GM23338 (cell line): ENCODE data around the gene C10orf90. TPM values are rescaled to one million over a fixed set of nuclear protein-coding genes. Genes with fewer than 3 reads are reported as not detected.

Experiments
- ATAC-seq: fragments of 200-7000 bp; cut with Tn5 transposase; 3 replicates; pipeline ENCODE4 v1.9.1; 2020
- DNase-seq: peaks from one replicate; pipeline ENCODE4 v3.0.0-alpha.2; 2015; ENCODE audit warnings: low spot score
- H2AFZ ChIP-seq: fragments of 200-600 bp; sonication (generic); 2 replicates; pipeline ENCODE4 v1.8.0; 2016; ENCODE audit warnings: antibody characterized with exemption, mild to moderate bottlenecking, moderate library complexity
- H3F3A ChIP-seq: fragments of 200-600 bp; sonication (generic); replicated peaks from 2 replicates; pipeline ENCODE4 v1.8.0; 2017; ENCODE audit warnings: antibody characterized with exemption, mixed run types, low read depth
- H3K27ac ChIP-seq: fragments of 200-600 bp; sonication (generic); 2 replicates; pipeline ENCODE4 v1.6.1; 2016; ENCODE audit warnings: low read depth
- H3K27me3 ChIP-seq: fragments of 200-600 bp; sonication (generic); 2 replicates; pipeline ENCODE4 v1.8.0; 2016; ENCODE audit warnings: mild to moderate bottlenecking, mixed run types, moderate library complexity; ENCODE audit not compliant: insufficient read depth
- H3K36me3 ChIP-seq: fragments of 200-600 bp; sonication (generic); 2 replicates; pipeline ENCODE4 v1.8.0; 2016; ENCODE audit warnings: mild to moderate bottlenecking; ENCODE audit not compliant: insufficient read depth
- H3K4me1 ChIP-seq: fragments of 200-600 bp; sonication (generic); 2 replicates; pipeline ENCODE4 v1.8.0; 2016; ENCODE audit warnings: mild to moderate bottlenecking, moderate library complexity; ENCODE audit not compliant: insufficient read depth
- H3K4me2 ChIP-seq: fragments of 200-600 bp; sonication (generic); 2 replicates; pipeline ENCODE4 v1.7.1; 2017; ENCODE audit warnings: mixed run types
- H3K4me3 ChIP-seq: fragments of 200-600 bp; sonication (generic); 2 replicates; pipeline ENCODE4 v1.6.1; 2016; ENCODE audit warnings: mixed run types
- H3K79me2 ChIP-seq: fragments of 200-600 bp; sonication (generic); replicated peaks from 2 replicates; pipeline ENCODE4 v1.8.0; 2017; ENCODE audit warnings: mild to moderate bottlenecking; ENCODE audit not compliant: insufficient read depth
- H3K9me2 ChIP-seq: fragments of 200-600 bp; sonication (generic); 2 replicates; pipeline ENCODE4 v1.8.0; 2017; ENCODE audit not compliant: insufficient read depth
- H4K20me1 ChIP-seq: fragments of 200-600 bp; sonication (generic); replicated peaks from 2 replicates; pipeline ENCODE4 v1.8.0; 2017; ENCODE audit warnings: mild to moderate bottlenecking; ENCODE audit not compliant: insufficient read depth
- H3K27ac Mint-ChIP-seq: 2 replicates; pipeline ENCODE4 v1.8.0; 2020; ENCODE audit warnings: inconsistent platforms, mild to moderate bottlenecking, moderate library complexity, mixed read lengths
- H3K27me3 Mint-ChIP-seq: 3 replicates; pipeline ENCODE4 v1.8.0; 2022; ENCODE audit warnings: low read depth, mild to moderate bottlenecking, moderate library complexity, mixed read lengths, inconsistent platforms; ENCODE audit not compliant: insufficient read depth, poor library complexity
- H3K36me3 Mint-ChIP-seq: 3 replicates; pipeline ENCODE4 v1.8.0; 2021; ENCODE audit warnings: low read depth, mild to moderate bottlenecking, inconsistent platforms, moderate library complexity, mixed read lengths
- H3K4me1 Mint-ChIP-seq: 3 replicates; pipeline ENCODE4 v1.8.0; 2020; ENCODE audit warnings: mild to moderate bottlenecking, inconsistent platforms, mixed read lengths
- H3K4me3 Mint-ChIP-seq: 3 replicates; pipeline ENCODE4 v1.8.0; 2021; ENCODE audit warnings: moderate library complexity, mild to moderate bottlenecking, inconsistent platforms, mixed read lengths
- H3K9me3 Mint-ChIP-seq: 3 replicates; pipeline ENCODE4 v1.8.0; 2020; ENCODE audit warnings: moderate library complexity, mild to moderate bottlenecking, inconsistent platforms, mixed read lengths
- EZH2 ChIP-seq: fragments of 200-600 bp; sonication (generic); IDR thresholded peaks from one replicate; pipeline ENCODE4 v1.8.0; 2017; ENCODE audit warnings: antibody characterized with exemption, mild to moderate bottlenecking, low read depth; ENCODE audit not compliant: unreplicated experiment
- EZH2phosphoT487 ChIP-seq: fragments of 200-600 bp; sonication (generic); IDR thresholded peaks from one replicate; pipeline ENCODE4 v1.8.1; 2018; ENCODE audit warnings: antibody characterized with exemption; ENCODE audit not compliant: unreplicated experiment
- JUNB ChIP-seq: IDR thresholded peaks from one replicate; pipeline ENCODE4 v1.6.1; 2016; ENCODE audit warnings: antibody characterized with exemption; ENCODE audit not compliant: unreplicated experiment
- NANOG ChIP-seq: IDR thresholded peaks from 2 replicates; pipeline ENCODE4 v1.6.1; 2016; ENCODE audit warnings: antibody characterized with exemption, borderline replicate concordance
- ZNF331 ChIP-seq: fragments of 250-450 bp; sonication (Bioruptor Pico); IDR thresholded peaks from 2 replicates; pipeline ENCODE4 v1.5.0; 2020; ENCODE audit warnings: low read depth, mild to moderate bottlenecking, moderate library complexity
- polyA plus RNA-seq: library from polyadenylated mRNA; unstranded; fragments of >200 nt; fragmentation: Nextera tagmentation; extraction: Ambion mirVana; gene quantifications from 2 replicates; pipeline ENCODE4 v1.2.1, GENCODE V29; 2016
- total RNA-seq: library from RNA; depleted of rRNA; stranded (reverse); fragments of >200 nt; shearing (Covaris generic); gene quantifications from 2 replicates; pipeline ENCODE4 v1.2.3, GENCODE V29; 2014
- TF ChIP-seq, protein P1 (sequence below): IDR thresholded peaks from 2 replicates; pipeline ENCODE4 v1.6.1; 2016; ENCODE audit warnings: antibody characterized with exemption
- TF ChIP-seq, protein P2 (sequence below), 2 experiments: fragments of 200-600 bp in 1 of 2; sonication (generic) in 1 of 2; conservative IDR thresholded peaks; 2 replicates each; pipeline versions ENCODE4 v1.5.1 to v1.6.1; 2016 to 2017; ENCODE audit warnings: antibody characterized with exemption in 2 of 2, low read depth in 2 of 2, mild to moderate bottlenecking in 2 of 2, moderate library complexity in 1 of 2
- TF ChIP-seq, protein P3 (sequence below): fragments of 250-450 bp; sonication (Bioruptor Pico); IDR thresholded peaks from 2 replicates; pipeline ENCODE4 v1.5.0; 2020; ENCODE audit warnings: mild to moderate bottlenecking, moderate library complexity

C10orf90 gene
- total and polyA plus RNA-seq, 2 experiments from 2014 or later: 0.76 to 0.97 TPM

DNA sequence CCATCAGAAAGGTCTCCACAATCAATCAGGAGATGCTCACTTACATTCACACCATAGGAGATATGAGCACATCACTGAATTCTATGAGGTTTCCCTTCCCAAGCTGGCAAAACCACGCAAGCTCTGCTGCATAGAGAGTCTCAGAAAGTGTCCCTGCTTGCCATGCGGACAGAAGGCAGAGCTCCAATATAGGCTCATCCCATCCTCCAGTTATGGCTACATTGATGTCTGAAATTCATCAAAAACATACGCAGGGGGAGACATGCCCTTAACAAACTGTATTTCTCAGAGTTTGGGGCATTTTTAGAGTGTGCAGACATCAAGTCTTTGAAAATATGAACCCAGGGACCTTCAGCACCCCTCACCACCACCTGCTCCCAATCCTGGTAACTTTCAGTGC, 2.9 kb downstream of the C10orf90 start:
- Histone ChIP-seq H3K9me2 (peaks cover 7% of the 10 kb centered on the region; the same call in 1 of the 2 replicates), H3K79me2 (no peaks in the 10 kb centered on the region), H3K4me2 (no peak overlapping the region), H3K4me1 (no peaks in the 10 kb centered on the region), H3K4me3 (no peak overlapping the region), H4K20me1 (no peaks in the 10 kb centered on the region), H3K27me3 (no peaks in the 10 kb centered on the region), H3K27ac (no peak overlapping the region), H3F3A (no peaks in the 10 kb centered on the region), H3K36me3 (no peaks in the 10 kb centered on the region), H2AFZ (no peak overlapping the region)
- DNase-seq (no peak), ATAC-seq (no peak)
- Mint-ChIP-seq H3K4me1 (peaks cover 21% of the 10 kb centered on the region), H3K36me3 (peaks cover 4% of the 10 kb centered on the region; the same call in 1 of the 3 replicates), H3K4me3 (no peak overlapping the region), H3K27ac (no peak overlapping the region), H3K27me3 (peaks cover 8% of the 10 kb centered on the region), H3K9me3 (peaks cover 6% of the 10 kb centered on the region; the same call in 2 of the 3 replicates)
- TF ChIP-seq EZH2: no peak

DNA sequence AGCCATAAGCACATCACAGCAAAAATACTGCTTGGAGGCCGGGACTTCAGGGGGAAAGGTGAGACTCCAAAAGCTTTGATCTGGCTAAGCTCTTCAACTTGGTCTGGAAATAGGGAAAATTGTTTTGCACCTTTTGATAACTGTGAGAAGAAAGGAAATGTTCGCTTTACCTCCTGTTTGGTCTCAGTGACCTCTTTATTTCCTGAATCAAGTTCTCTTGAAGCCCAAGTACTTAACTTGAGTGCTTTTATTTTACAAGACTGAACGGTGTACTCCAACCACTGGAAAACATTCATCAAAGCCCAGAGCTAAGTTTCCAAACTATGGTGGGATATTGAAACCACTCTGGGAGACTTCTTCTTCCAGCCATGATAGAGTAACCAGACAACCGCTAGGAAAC, 5.3 kb downstream of the C10orf90 start:
- no peaks in the 10 kb centered on the region for H3K36me3 ChIP-seq
- no peak overlapping the region for H3K27ac Mint-ChIP-seq
- H3K79me2 ChIP-seq: no peaks in the 10 kb centered on the region
- no peaks in the 10 kb centered on the region for H3F3A ChIP-seq
- H3K27me3 Mint-ChIP-seq: peaks cover 8% of the 10 kb centered on the region
- peaks cover 7% of the 10 kb centered on the region; the same call in 1 of the 2 replicates for H3K9me2 ChIP-seq
- H3K27ac ChIP-seq: no peak overlapping the region
- peaks cover 12% of the 10 kb centered on the region for H3K4me1 Mint-ChIP-seq
- ATAC-seq (no peak), DNase-seq (no peak)
- no peaks in the 10 kb centered on the region for H4K20me1 ChIP-seq
- no peak overlapping the region for H3K4me3 ChIP-seq
- no peaks in the 10 kb centered on the region for H3K27me3 ChIP-seq
- H3K4me3 Mint-ChIP-seq: no peak overlapping the region
- H3K4me2 ChIP-seq: no peak overlapping the region
- no peak overlapping the region for H2AFZ ChIP-seq
- no peak for TF ChIP-seq EZH2
- no peaks in the 10 kb centered on the region for H3K4me1 ChIP-seq
- no peaks in the 10 kb centered on the region for H3K9me3 Mint-ChIP-seq
- no peaks in the 10 kb centered on the region for H3K36me3 Mint-ChIP-seq

DNA sequence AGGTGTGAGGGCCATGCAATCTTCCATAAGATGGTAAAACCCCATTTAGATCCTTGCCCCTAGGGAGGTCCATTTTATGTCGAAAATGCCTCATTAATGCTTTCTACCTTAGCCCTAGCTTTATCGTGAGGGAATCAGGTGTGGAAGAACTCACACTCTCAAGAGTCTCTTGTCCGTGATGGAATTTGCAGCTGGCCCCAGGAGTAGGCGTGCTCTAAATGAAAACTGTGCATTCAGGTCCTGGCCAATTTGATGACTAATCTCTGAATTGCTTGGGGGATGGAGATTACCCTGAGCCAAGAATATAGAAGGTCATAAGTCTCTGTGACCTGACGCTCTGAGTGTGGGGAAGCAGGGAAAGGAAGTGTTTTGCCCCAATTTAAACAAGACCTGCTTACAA, 6.6 kb downstream of the C10orf90 start:
- no peak overlapping the region for H2AFZ ChIP-seq
- no peak overlapping the region for H3K4me3 ChIP-seq
- H3K4me1 Mint-ChIP-seq: peaks cover 2% of the 10 kb centered on the region; the same call in 2 of the 3 replicates
- no peak overlapping the region for H3K4me3 Mint-ChIP-seq
- no peak overlapping the region for H3K4me2 ChIP-seq
- H3K36me3 ChIP-seq: no peaks in the 10 kb centered on the region
- no peaks in the 10 kb centered on the region for H3K36me3 Mint-ChIP-seq
- H3K4me1 ChIP-seq: no peaks in the 10 kb centered on the region
- H3K9me3 Mint-ChIP-seq: no peaks in the 10 kb centered on the region
- no peaks in the 10 kb centered on the region for H3F3A ChIP-seq
- H3K27ac Mint-ChIP-seq: no peak overlapping the region
- H3K27ac ChIP-seq: no peak overlapping the region
- H3K27me3 Mint-ChIP-seq: peaks cover 8% of the 10 kb centered on the region
- H4K20me1 ChIP-seq: no peaks in the 10 kb centered on the region
- DNase-seq (no peak), ATAC-seq (no peak)
- no peaks in the 10 kb centered on the region for H3K79me2 ChIP-seq
- no peaks in the 10 kb centered on the region for H3K27me3 ChIP-seq
- peaks cover 7% of the 10 kb centered on the region; the same call in 1 of the 2 replicates for H3K9me2 ChIP-seq
- TF ChIP-seq, protein P1, sequence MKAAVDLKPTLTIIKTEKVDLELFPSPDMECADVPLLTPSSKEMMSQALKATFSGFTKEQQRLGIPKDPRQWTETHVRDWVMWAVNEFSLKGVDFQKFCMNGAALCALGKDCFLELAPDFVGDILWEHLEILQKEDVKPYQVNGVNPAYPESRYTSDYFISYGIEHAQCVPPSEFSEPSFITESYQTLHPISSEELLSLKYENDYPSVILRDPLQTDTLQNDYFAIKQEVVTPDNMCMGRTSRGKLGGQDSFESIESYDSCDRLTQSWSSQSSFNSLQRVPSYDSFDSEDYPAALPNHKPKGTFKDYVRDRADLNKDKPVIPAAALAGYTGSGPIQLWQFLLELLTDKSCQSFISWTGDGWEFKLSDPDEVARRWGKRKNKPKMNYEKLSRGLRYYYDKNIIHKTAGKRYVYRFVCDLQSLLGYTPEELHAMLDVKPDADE: no peak
- TF ChIP-seq JUNB (no peak), EZH2phosphoT487 (no peak), NANOG (no peak), EZH2 (no peak), ZNF331 (CRISPR knock-in tag) (no peak)
- TF ChIP-seq, protein P2, sequence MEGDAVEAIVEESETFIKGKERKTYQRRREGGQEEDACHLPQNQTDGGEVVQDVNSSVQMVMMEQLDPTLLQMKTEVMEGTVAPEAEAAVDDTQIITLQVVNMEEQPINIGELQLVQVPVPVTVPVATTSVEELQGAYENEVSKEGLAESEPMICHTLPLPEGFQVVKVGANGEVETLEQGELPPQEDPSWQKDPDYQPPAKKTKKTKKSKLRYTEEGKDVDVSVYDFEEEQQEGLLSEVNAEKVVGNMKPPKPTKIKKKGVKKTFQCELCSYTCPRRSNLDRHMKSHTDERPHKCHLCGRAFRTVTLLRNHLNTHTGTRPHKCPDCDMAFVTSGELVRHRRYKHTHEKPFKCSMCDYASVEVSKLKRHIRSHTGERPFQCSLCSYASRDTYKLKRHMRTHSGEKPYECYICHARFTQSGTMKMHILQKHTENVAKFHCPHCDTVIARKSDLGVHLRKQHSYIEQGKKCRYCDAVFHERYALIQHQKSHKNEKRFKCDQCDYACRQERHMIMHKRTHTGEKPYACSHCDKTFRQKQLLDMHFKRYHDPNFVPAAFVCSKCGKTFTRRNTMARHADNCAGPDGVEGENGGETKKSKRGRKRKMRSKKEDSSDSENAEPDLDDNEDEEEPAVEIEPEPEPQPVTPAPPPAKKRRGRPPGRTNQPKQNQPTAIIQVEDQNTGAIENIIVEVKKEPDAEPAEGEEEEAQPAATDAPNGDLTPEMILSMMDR (conservative IDR thresholded peaks at IDR 0.05; ENCODE audit: low read depth in 2 of 2): no peak
- TF ChIP-seq, protein P3, sequence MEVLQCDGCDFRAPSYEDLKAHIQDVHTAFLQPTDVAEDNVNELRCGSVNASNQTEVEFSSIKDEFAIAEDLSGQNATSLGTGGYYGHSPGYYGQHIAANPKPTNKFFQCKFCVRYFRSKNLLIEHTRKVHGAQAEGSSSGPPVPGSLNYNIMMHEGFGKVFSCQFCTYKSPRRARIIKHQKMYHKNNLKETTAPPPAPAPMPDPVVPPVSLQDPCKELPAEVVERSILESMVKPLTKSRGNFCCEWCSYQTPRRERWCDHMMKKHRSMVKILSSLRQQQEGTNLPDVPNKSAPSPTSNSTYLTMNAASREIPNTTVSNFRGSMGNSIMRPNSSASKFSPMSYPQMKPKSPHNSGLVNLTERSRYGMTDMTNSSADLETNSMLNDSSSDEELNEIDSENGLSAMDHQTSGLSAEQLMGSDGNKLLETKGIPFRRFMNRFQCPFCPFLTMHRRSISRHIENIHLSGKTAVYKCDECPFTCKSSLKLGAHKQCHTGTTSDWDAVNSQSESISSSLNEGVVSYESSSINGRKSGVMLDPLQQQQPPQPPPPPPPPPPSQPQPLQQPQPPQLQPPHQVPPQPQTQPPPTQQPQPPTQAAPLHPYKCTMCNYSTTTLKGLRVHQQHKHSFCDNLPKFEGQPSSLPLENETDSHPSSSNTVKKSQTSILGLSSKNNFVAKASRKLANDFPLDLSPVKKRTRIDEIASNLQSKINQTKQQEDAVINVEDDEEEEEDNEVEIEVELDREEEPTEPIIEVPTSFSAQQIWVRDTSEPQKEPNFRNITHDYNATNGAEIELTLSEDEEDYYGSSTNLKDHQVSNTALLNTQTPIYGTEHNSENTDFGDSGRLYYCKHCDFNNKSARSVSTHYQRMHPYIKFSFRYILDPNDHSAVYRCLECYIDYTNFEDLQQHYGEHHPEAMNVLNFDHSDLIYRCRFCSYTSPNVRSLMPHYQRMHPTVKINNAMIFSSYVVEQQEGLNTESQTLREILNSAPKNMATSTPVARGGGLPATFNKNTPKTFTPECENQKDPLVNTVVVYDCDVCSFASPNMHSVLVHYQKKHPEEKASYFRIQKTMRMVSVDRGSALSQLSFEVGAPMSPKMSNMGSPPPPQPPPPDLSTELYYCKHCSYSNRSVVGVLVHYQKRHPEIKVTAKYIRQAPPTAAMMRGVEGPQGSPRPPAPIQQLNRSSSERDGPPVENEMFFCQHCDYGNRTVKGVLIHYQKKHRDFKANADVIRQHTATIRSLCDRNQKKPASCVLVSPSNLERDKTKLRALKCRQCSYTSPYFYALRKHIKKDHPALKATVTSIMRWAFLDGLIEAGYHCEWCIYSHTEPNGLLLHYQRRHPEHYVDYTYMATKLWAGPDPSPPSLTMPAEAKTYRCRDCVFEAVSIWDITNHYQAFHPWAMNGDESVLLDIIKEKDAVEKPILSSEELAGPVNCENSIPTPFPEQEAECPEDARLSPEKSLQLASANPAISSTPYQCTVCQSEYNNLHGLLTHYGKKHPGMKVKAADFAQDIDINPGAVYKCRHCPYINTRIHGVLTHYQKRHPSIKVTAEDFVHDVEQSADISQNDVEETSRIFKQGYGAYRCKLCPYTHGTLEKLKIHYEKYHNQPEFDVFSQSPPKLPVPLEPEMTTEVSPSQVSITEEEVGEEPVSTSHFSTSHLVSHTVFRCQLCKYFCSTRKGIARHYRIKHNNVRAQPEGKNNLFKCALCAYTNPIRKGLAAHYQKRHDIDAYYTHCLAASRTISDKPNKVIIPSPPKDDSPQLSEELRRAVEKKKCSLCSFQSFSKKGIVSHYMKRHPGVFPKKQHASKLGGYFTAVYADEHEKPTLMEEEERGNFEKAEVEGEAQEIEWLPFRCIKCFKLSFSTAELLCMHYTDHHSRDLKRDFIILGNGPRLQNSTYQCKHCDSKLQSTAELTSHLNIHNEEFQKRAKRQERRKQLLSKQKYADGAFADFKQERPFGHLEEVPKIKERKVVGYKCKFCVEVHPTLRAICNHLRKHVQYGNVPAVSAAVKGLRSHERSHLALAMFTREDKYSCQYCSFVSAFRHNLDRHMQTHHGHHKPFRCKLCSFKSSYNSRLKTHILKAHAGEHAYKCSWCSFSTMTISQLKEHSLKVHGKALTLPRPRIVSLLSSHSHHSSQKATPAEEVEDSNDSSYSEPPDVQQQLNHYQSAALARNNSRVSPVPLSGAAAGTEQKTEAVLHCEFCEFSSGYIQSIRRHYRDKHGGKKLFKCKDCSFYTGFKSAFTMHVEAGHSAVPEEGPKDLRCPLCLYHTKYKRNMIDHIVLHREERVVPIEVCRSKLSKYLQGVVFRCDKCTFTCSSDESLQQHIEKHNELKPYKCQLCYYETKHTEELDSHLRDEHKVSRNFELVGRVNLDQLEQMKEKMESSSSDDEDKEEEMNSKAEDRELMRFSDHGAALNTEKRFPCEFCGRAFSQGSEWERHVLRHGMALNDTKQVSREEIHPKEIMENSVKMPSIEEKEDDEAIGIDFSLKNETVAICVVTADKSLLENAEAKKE: no peak
